ENCODE results near the gene NYNRIN.

DNA sequence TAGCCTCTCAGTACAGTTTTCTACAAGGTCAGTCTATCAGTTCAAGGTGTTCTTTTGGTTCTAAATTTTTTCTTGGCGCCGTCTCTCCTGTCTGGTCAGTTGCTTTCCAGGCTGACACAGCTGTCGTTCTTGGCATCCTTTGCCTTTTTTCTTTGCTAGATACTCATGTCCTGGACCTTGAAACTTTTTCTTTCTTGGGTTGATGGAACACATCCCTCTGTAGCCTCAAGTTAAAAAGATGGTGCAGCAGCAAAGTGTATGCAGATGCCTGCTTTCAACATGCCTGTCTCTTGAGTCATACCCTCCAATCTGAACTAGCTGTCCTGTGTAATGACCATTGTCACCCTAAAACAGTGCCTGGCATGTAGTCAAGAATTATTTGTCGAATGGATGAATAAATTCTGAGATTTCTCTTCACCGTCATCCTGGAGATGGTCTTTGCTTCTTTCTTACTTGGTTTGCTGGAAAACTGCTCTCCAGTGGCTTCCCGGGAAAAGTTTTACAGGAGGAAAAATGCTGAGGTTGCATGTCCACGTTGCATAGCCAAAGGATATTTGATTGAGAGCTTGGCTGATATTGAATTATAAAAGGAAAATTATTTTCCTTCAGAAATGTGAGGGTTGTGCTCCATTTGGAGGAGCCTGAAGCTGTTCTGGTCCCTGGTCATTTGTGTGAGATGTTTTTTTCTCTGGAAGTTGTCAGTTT lies 4.6 kb downstream of the NYNRIN start:
- TF ChIP-seq CTCF (IDR thresholded peaks at IDR 0.05) (no peak), POLR2AphosphoS5 (IDR thresholded peaks at IDR 0.05) (no peak), POLR2A (IDR thresholded peaks at IDR 0.05) (no peak), EP300 (IDR thresholded peaks at IDR 0.05) (no peak)
